Activated naive CD4-positive, alpha-beta T cell (primary cell): ENCODE measurements around the gene CNPY3.
A peak's percentile ranks its signal among the peaks of the same experiment; 100 is the strongest.

Experiments used
- DNase-seq, 4 experiments: peaks; one replicate each; lab custom pipeline; 2025; lab: John Stamatoyannopoulos, UW

CNPY3 gene

GRCh38 chr6:42981836-42982235 is 52.6 kb downstream of the CNPY3 start:
- DNase-seq, result no peak

- peak; percentile 85 to 93 (median 90) for DNase-seq
Observed at GRCh38 chr6:42984001-42984923, 55.0 kb downstream of the CNPY3 start, which contains the start of gene PPP2R5D. PPP2R5D (plus strand) TSS chr6:42984570; CDS start chr6:42984678, 108 bp downstream.

- no peak for DNase-seq
Observed at GRCh38 chr6:42984924-42985475, 55.7 kb downstream of the CNPY3 start.

GRCh38 chr6:42987533-42988451 is 58.5 kb downstream of the CNPY3 start:
- no peak for DNase-seq

- DNase-seq, result no peak
Observed at GRCh38 chr6:42988486-42989020, 59.3 kb downstream of the CNPY3 start.
